Stimulated activated CD4-positive, alpha-beta T cell treated with anti-CD3 and anti-CD28 coated beads, Interleukin-12 subunit alpha, Interleukin-12 subunit beta, amount 100 ng/mL, for 48 hours (primary cell): Measurements from ENCODE around the gene GRM8.

Experiments
- DNase-seq, 3 donors: peaks; one replicate each; pipeline ENCODE4 v3.0.0-alpha.2; 2020; ENCODE audit warnings: low read depth in 2 of 3, low spot score in 1 of 3

The GRM8 gene

GRCh38 chr7:126453104-126453503 lies 799.6 kb downstream of the GRM8 start:
- no peak for DNase-seq

DNA sequence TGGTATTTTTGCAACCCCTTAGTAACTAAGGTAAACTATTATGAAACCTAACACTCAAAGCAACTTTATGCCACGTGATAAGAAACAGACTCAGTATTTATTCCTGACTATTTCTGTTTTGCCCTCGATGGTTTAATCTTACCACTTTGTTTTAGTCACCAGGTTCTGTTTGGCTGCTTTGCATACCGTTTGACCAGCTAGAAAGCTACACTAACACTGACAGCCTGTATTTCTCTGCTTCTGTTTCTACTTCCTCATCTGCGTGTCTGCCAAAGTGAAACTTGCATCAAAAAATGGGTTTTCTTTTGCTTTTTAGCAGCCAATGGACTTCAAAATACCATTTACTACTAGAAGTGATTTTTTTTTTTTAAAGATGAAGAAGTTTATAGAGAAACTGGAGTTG lies 802.5 kb downstream of the GRM8 start:
- no peak for DNase-seq

DNA sequence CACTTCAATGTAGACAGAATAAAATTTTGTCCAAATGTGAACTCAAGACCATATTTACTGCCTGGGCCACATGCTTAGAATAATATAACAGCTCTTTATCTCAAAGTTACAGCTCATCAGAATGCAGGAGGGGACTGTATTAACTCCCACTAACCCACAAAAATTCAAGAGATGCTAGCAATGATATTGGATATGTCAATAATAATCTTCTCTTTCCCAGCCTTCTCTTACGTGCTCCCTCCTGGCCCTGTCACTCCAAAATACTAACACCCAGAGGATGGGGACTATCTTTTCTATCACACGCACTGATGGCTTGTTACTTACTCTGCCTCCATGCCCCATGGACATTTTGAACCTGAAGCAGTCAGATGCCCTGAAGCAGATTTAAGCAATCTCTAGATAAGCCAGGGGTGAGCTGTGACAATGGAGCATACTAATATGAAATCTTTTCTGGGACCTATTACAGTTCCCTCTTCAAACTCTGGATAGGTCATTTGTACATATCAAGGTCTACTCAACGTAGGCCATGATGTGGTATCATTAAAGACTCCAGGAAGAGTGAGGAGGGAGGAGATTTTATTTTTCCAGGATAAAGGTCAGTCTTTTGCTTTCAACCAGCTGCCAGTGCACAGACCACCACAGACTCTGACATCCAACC lies 803.0 kb downstream of the GRM8 start:
- DNase-seq, result no peak

DNA sequence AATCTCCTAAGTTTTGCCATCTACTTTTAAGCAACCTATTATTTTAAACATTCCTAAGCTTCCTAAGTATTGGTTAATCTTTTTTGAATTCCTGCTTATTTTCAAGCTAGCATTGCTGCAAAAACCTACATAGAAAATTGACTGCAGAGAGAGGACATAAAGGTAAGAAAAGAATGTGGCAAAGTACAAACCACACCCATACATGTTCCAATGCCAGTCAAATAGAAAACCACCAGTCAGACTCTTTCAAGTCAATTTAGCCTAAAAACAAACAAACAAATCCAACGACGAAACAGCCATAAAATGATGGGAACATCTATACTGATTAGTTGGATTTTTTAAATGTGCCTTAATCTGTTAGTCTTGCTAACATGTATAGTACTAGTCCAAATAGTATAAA lies 804.8 kb downstream of the GRM8 start:
- no peak for DNase-seq

DNA sequence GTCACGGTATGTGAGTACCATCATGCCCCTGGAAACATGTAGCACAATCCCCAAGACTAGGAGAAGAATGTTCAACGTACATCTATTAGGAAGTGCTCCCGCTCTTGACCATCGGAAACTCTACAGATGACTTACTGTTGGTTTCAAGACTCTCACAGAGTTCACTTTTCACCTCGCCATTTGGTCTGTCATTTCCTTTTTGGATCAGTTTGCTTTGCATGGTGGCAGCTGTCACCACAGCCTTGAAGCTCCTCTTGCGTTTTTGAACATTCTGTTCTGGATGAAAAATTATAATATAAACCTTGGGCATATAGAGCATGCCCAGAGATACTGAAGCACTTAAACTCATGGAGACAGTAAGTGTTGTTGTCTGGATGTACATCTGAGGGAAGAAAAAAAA lies 806.8 kb downstream of the GRM8 start:
- DNase-seq, result no peak

DNA sequence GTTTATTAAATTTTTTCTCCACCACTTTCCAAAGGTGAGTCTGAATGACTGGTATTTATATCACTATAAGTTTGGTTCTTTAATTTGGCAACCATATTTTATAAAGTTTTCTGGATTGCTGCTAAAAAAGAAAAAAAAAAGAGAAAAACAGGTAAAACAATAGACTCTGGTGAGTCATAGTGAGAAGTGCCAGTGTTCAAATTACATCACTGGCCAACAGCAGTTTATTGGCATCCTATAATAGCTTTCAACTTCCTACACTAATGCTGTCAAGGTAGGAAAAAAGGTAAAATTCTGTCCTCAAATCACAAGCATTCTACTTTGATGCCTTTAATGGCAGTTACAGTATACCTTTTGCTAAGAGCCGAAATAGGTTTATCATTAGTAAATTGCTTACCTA lies 808.8 kb downstream of the GRM8 start:
- DNase-seq, result no peak

GRCh38 chr7:126442908-126443307 lies 809.8 kb downstream of the GRM8 start:
- no peak for DNase-seq

- DNase-seq, result no peak
Observed at GRCh38 chr7:126441745-126442144, 811.0 kb downstream of the GRM8 start.

DNA sequence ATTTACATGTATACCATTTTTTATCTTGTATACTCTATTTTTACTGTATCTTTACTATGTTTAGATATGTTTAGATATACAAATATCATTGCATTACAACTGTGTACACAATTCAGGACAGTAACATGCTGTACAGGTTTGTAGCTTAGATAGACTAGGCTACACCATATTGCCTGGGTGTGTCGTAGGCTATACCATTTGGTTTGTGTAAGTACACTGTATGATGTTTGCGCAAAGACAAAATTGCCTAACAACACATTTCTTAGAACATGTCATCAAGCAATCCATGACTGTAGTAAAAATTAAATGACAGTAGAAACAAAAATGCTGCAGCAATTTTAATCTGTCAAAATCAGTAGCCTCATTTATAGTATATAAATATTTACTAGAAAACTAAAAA lies 812.2 kb downstream of the GRM8 start:
- no peak for DNase-seq

GRCh38 chr7:126436213-126436868 lies 816.4 kb downstream of the GRM8 start:
- no peak for DNase-seq

DNA sequence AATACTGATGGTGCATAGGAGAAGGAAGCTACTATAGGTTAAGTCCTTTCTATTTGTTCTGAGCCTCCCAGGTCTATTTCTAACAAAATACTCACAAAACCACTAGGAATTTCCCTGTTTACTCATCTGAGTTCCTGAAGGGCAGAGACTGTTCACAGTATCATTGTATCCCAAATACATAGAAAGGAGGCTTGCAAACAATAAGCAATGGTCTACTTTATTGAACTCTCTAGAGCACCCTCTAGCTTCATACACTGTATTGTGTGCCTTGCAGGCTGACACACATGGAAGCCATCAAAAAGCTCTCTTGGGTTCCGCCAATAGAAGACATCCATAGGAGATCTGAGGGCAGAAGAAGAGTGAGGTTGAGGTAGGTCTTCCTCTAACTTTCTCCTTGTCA lies 826.1 kb downstream of the GRM8 start:
- no peak for DNase-seq

DNA sequence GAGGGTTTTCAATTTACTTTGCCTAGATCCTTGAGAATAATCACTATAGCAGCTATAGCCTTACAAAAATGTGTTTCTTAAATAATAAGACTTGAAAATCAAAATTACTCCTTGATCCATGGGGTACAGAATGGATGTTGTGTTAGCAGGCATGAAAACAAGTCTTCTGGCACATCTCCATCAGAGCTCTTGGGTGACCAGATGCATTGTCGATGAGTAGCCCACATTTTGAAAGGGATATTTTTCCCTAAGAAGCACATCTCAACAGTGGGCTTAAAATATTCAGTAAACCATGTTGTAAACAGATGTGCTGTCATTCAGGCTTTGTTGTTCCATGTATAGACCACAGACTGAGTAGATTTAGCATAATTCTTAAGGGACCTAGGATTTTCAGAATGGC lies 827.8 kb downstream of the GRM8 start:
- no peak for DNase-seq

GRCh38 chr7:126419047-126419446 lies 833.7 kb downstream of the GRM8 start:
- no peak for DNase-seq

DNA sequence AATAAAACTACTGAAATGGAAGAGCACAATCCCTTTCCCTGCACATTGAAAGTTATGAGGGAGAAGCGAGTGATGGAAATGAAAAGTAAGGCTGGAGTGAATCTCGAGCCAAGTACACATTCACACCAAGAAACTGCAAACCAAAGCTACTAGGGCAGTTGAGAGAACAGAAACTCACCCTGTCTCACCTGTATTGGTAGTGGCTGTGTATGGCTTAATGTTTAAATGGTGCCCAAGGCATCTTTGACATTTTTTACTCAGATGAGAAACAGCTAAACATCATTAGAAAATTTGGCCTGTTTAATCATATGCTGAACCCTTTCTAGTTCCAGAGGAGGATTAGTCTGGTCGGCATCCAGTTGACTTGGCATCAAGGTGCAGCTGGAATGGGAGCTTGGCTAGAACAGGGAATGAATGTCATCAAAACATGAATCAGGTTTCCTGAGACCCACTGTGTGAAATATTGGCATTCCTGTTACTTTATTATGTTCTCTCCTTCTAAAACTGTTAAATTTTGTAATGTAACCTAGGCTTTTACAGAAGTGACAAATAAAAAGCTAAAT lies 840.8 kb downstream of the GRM8 start:
- DNase-seq, result no peak

DNA sequence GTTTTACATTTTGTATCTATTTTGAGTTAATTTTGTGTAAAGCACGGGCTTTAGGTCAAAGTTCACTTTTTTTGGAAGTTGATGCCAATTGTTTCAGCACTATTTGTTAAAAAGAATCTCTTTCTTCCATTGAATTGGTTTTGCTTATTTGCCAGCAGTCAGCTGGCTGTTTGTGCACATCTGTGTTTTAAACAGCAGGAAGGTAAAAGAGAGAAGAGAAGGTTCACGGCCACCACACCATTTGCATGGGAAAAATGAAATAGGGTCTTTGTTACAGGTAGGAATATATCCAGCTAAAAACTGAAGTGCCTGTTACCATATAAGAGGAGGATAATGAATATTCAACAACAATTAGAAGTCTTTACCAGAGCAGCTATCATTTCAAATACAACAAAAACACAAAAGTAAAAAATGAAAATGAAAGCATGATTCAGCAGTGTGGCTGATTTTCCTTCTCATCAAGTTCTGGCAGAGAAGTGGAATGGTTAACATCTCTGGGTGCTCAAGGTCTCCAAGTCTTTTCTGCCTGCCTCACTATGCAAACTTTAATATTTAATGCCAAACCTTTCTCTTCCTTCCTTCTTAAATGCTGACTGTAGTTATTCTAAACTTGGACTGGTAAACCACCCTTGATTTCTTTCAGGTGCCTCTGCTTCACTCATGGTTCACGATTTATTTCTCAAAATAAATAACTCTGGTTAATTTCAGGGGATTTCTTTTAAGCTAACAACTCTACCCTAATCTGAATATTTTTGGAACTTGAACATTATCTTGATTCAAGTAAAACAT lies 841.5 kb downstream of the GRM8 start:
- no peak for DNase-seq

DNA sequence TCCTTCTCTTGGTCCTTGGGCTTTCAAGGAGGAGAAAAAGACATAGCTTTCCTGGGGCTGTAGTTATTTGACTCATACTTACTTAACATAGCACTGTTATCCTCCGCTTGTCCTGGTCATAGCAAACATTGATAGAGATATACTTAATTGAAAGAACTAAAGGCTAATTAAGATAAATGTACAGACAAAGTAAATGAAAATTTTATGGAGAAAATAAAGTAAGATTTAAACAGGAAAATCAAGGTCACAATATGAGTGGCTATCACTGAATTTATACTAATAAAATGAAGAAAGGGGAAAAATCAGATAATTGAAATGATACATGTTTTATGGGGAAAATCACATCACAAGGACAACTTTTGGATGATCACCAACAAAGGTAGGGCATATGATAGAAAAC lies 849.7 kb downstream of the GRM8 start:
- DNase-seq, result no peak

GRCh38 chr7:126401918-126402317 lies 850.8 kb downstream of the GRM8 start:
- no peak for DNase-seq

- no peak for DNase-seq
Observed at GRCh38 chr7:126398851-126399529, 853.8 kb downstream of the GRM8 start.

- no peak for DNase-seq
Observed at GRCh38 chr7:126398285-126398684, 854.5 kb downstream of the GRM8 start.

DNA sequence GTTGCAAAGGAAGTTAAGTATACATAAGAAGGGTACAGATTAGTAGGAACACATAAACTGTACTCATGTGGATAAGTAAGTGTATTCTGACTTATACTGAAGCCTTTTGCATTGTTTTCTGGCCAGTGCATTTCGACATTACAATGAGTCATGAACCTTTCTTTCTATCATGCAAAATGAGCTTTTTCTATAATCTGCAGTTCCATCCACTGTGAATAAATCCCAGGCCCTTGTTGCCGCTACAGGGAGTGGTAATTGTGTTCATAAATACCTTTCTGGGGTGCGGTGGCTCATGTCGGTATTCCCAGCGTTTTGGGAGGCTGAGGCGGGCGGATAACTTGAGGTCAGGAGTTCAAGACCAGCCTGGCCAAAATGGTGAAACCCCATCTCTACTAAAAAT lies 858.3 kb downstream of the GRM8 start:
- DNase-seq, result no peak
